ENCODE measurements around the gene DMD. TPM values are rescaled to one million over a fixed set of nuclear protein-coding genes. Genes with fewer than 3 reads are reported as not detected.

DMD gene
- total RNA-seq, 2 donors from 2014 or later = 19.6 to 24.9 TPM

DNA sequence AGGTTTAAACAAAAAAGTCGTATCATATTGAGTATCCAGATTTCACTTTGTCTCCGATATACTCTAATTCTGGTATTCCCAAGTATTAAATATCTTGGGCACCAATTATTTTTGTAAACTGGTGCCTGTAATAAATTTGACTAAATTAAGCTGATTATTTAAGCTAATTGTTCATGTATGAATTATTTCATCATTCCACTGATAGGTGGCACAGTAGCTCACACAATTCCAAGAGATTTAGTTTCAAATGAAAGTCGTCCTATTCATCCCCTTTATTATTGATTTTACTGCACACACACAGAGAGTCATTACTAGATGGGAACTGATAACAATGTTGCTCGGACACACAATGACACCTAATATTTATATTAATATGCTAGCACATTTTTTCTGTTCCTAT, 432.4 kb downstream of the DMD start:
- no peaks in the 10 kb centered on the region for H3K4me1 ChIP-seq (ENCODE audit: control insufficient read depth, insufficient read depth, low read length)
- no peaks in the 10 kb centered on the region for H3K27me3 ChIP-seq (ENCODE audit: control insufficient read depth, insufficient read depth, low read length, poor library complexity, severe bottlenecking)
- Mint-ChIP-seq H3K36me3 (ENCODE audit: low read depth) (peaks cover 16% of the 10 kb centered on the region), H3K9me3 (peaks cover 23% of the 10 kb centered on the region), H3K4me1 (no peaks in the 10 kb centered on the region), H3K27me3 (ENCODE audit: insufficient read depth) (no peaks in the 10 kb centered on the region), H3K4me3 (no peak overlapping the region), H3K27ac (no peak overlapping the region)
- TF ChIP-seq, protein P1, sequence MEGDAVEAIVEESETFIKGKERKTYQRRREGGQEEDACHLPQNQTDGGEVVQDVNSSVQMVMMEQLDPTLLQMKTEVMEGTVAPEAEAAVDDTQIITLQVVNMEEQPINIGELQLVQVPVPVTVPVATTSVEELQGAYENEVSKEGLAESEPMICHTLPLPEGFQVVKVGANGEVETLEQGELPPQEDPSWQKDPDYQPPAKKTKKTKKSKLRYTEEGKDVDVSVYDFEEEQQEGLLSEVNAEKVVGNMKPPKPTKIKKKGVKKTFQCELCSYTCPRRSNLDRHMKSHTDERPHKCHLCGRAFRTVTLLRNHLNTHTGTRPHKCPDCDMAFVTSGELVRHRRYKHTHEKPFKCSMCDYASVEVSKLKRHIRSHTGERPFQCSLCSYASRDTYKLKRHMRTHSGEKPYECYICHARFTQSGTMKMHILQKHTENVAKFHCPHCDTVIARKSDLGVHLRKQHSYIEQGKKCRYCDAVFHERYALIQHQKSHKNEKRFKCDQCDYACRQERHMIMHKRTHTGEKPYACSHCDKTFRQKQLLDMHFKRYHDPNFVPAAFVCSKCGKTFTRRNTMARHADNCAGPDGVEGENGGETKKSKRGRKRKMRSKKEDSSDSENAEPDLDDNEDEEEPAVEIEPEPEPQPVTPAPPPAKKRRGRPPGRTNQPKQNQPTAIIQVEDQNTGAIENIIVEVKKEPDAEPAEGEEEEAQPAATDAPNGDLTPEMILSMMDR (conservative IDR thresholded peaks at IDR 0.05) = no peak
- no peak overlapping the region for H3K9ac ChIP-seq (ENCODE audit: extremely low read depth, low read length, poor library complexity, severe bottlenecking)
- no peak overlapping the region for H3K4me3 ChIP-seq (ENCODE audit: low read length)
- no peak for DNase-seq
- H3K9me3 ChIP-seq (ENCODE audit: control insufficient read depth, low read length) = no peaks in the 10 kb centered on the region
- no peak overlapping the region for H3K27ac ChIP-seq (ENCODE audit: low read depth, low read length)
- H3K36me3 ChIP-seq (ENCODE audit: control insufficient read depth, insufficient read depth, low read length) = no peaks in the 10 kb centered on the region
- WGBS, 2 experiments (ENCODE audit: insufficient coverage in 1 of 2, insufficient read length in 1 of 2) = 100% methylated on average over 4 of the region's 4 CpGs; no CpG with 5 or more reads in 1 of the 2 experiments

GRCh38 chrX:32774966-32775365, 436.4 kb downstream of the DMD start:
- Mint-ChIP-seq H3K4me1 (no peaks in the 10 kb centered on the region), H3K4me3 (no peak overlapping the region), H3K36me3 (ENCODE audit: low read depth) (peaks cover 16% of the 10 kb centered on the region), H3K9me3 (peaks cover 23% of the 10 kb centered on the region), H3K27me3 (ENCODE audit: insufficient read depth) (no peaks in the 10 kb centered on the region), H3K27ac (no peak overlapping the region)
- Histone ChIP-seq H3K9ac (ENCODE audit: extremely low read depth, low read length, poor library complexity, severe bottlenecking) (no peak overlapping the region), H3K36me3 (ENCODE audit: control insufficient read depth, insufficient read depth, low read length) (no peaks in the 10 kb centered on the region), H3K4me1 (ENCODE audit: control insufficient read depth, insufficient read depth, low read length) (no peaks in the 10 kb centered on the region), H3K9me3 (ENCODE audit: control insufficient read depth, low read length) (no peaks in the 10 kb centered on the region), H3K27ac (ENCODE audit: low read depth, low read length) (no peak overlapping the region), H3K4me3 (ENCODE audit: low read length) (no peak overlapping the region), H3K27me3 (ENCODE audit: control insufficient read depth, insufficient read depth, low read length, poor library complexity, severe bottlenecking) (no peaks in the 10 kb centered on the region)
- WGBS, 2 experiments (ENCODE audit: insufficient coverage in 1 of 2, insufficient read length in 1 of 2) = 80 to 82% methylated on average over 2 to 3 of the region's 3 CpGs
- TF ChIP-seq, protein P1 (conservative IDR thresholded peaks at IDR 0.05) = no peak
- no peak for DNase-seq

DNA sequence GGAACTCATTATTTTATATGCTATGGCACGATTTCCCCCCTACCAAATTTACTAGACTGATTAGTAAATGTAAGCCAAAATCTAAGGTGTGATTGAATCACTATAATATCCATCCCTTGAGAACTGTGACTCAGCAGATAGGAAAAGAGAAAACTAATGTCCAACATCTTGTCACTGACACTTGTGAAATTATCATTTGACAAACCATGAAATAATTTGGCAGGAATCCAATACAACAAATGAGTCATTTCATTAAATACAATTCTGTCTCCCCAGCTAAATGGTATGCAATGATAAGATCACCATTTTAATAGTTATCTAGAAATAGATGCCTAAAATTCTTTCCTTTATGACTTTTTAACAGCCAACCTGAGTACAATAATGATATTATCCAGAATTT, 462.3 kb downstream of the DMD start:
- H3K9me3 Mint-ChIP-seq = peaks cover 8% of the 10 kb centered on the region
- Histone ChIP-seq H3K4me1 (ENCODE audit: control insufficient read depth, insufficient read depth, low read length) (no peaks in the 10 kb centered on the region), H3K27ac (ENCODE audit: low read depth, low read length) (no peak overlapping the region), H3K4me3 (ENCODE audit: low read length) (no peak overlapping the region), H3K36me3 (ENCODE audit: control insufficient read depth, insufficient read depth, low read length) (no peaks in the 10 kb centered on the region), H3K27me3 (ENCODE audit: control insufficient read depth, insufficient read depth, low read length, poor library complexity, severe bottlenecking) (no peaks in the 10 kb centered on the region), H3K9ac (ENCODE audit: extremely low read depth, low read length, poor library complexity, severe bottlenecking) (no peak overlapping the region), H3K9me3 (ENCODE audit: control insufficient read depth, low read length) (no peaks in the 10 kb centered on the region)
- no peaks in the 10 kb centered on the region for H3K4me1 Mint-ChIP-seq
- no CpG with 5 or more reads among the region's 1 CpG for WGBS, 2 experiments (ENCODE audit: insufficient coverage in 1 of 2, insufficient read length in 1 of 2)
- H3K27me3 Mint-ChIP-seq (ENCODE audit: insufficient read depth) = no peaks in the 10 kb centered on the region
- DNase-seq = no peak
- TF ChIP-seq, protein P1 (conservative IDR thresholded peaks at IDR 0.05) = no peak
- no peak overlapping the region for H3K4me3 Mint-ChIP-seq
- no peaks in the 10 kb centered on the region for H3K36me3 Mint-ChIP-seq (ENCODE audit: low read depth)
- H3K27ac Mint-ChIP-seq = no peak overlapping the region
